ENCODE results near the gene NR1I3.

GRCh38 chr1:161227196-161227871 lies 10.7 kb downstream of the NR1I3 start:
- TF ChIP-seq CTCF (IDR thresholded peaks at IDR 0.05; ENCODE audit: low read depth, low read length): peak; percentile 74
- no peak for TF ChIP-seq POLR2A (IDR thresholded peaks at IDR 0.05; ENCODE audit: extremely low read depth, insufficient read length)
- no peak; the same call in 1 of the 2 replicates for TF ChIP-seq MYC (IDR thresholded peaks at IDR 0.05; ENCODE audit: low read depth, low read length)
